ENCODE data around the gene VIM. TPM values are rescaled to one million over a fixed set of nuclear protein-coding genes. Genes with fewer than 3 reads are reported as not detected.

The VIM gene
- total and polyA plus RNA-seq, 2 donors: 696 to 781 TPM

DNA sequence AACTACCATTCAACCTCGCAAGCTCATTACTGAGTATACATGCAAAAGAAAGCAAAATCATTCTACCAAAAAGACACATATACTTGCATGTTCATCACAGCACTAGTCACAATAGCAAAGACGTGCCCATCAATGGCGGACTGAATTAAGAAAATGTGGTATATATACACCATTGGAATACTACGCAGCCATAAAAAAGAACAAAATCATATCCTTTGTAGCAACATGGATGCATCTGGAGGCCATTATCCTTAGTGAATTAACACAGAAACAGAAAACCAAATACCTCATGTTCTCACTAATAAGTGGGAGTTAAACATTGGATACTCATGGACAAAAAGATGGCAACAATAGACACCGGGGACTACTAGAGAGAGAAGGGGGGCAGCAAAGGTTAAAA is 33.0 kb upstream of the VIM start:
- Histone ChIP-seq H3K4me3 (ENCODE audit: low read length in 2 of 2) (no peak overlapping the region), H3K4me1 (ENCODE audit: control insufficient read depth in 2 of 2, insufficient read depth in 2 of 2, low read length in 2 of 2) (peaks cover 0 to 4% of the 10 kb centered on the region in 2 donors), H3K27ac (ENCODE audit: low read depth in 1 of 2, low read length in 1 of 2) (no peak overlapping the region), H3K9me3 (ENCODE audit: control insufficient read depth in 2 of 2, insufficient read depth in 1 of 2, low read length in 1 of 2) (no peaks in the 10 kb centered on the region), H3K36me3 (ENCODE audit: control insufficient read depth in 2 of 2, insufficient read depth in 2 of 2, low read length in 1 of 2) (peaks cover 0 to 4% of the 10 kb centered on the region in 2 donors), H3K27me3 (ENCODE audit: control insufficient read depth in 2 of 2, insufficient read depth in 1 of 2, low read length in 1 of 2) (no peaks in the 10 kb centered on the region)
- no peak for DNase-seq (ENCODE audit: low read depth in 6 of 9, low spot score in 9 of 9)
- 93% methylated on average over 5 of the region's 5 CpGs for WGBS

- DNase-seq (ENCODE audit: low read depth in 6 of 9, low spot score in 9 of 9): no peak
- Histone ChIP-seq H3K27ac (ENCODE audit: low read depth in 1 of 2, low read length in 1 of 2) (no peak overlapping the region), H3K4me3 (ENCODE audit: low read length in 2 of 2) (no peak overlapping the region), H3K27me3 (ENCODE audit: control insufficient read depth in 2 of 2, insufficient read depth in 1 of 2, low read length in 1 of 2) (no peaks in the 10 kb centered on the region), H3K4me1 (ENCODE audit: control insufficient read depth in 2 of 2, insufficient read depth in 2 of 2, low read length in 2 of 2) (peaks cover 0 to 4% of the 10 kb centered on the region in 2 donors), H3K9me3 (ENCODE audit: control insufficient read depth in 2 of 2, insufficient read depth in 1 of 2, low read length in 1 of 2) (no peaks in the 10 kb centered on the region), H3K36me3 (ENCODE audit: control insufficient read depth in 2 of 2, insufficient read depth in 2 of 2, low read length in 1 of 2) (peaks cover 0 to 4% of the 10 kb centered on the region in 2 donors)
- WGBS: 98% methylated on average over 2 of the region's 2 CpGs
Measured at GRCh38 chr10:17196045-17196444, 32.0 kb upstream of the VIM start.

DNA sequence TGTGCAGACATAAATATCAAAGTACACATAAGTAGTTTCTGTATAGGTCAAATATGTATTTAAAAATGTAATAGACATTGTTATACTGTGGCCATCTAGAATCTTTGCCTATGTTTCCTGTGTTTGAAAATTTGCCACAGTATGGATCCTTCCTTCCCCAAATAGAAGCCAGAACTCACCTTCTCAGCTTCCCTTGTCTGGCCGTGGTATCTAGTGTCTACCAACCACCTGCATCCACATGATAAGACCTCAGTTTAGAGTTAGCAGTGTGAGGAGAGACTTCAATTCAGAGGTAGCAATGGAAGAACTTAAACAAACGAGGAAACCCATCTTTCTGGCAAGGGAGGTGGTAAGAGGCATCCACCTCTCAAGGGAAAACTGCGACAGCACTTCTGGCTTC is 31.5 kb upstream of the VIM start:
- WGBS: 62% methylated on average over 3 of the region's 3 CpGs
- Histone ChIP-seq H3K27me3 (ENCODE audit: control insufficient read depth in 2 of 2, insufficient read depth in 1 of 2, low read length in 1 of 2) (no peaks in the 10 kb centered on the region), H3K27ac (ENCODE audit: low read depth in 1 of 2, low read length in 1 of 2) (no peak overlapping the region), H3K9me3 (ENCODE audit: control insufficient read depth in 2 of 2, insufficient read depth in 1 of 2, low read length in 1 of 2) (no peaks in the 10 kb centered on the region), H3K4me3 (ENCODE audit: low read length in 2 of 2) (no peak overlapping the region), H3K4me1 (ENCODE audit: control insufficient read depth in 2 of 2, insufficient read depth in 2 of 2, low read length in 2 of 2) (peaks cover 0 to 5% of the 10 kb centered on the region in 2 donors), H3K36me3 (ENCODE audit: control insufficient read depth in 2 of 2, insufficient read depth in 2 of 2, low read length in 1 of 2) (peaks cover 0 to under 1% of the 10 kb centered on the region in 2 donors)
- no peak for DNase-seq (ENCODE audit: low read depth in 6 of 9, low spot score in 9 of 9)

GRCh38 chr10:17199351-17199804 is 28.7 kb upstream of the VIM start:
- DNase-seq (ENCODE audit: low read depth in 6 of 9, low spot score in 9 of 9): no peak
- no peaks in the 10 kb centered on the region for H3K36me3 ChIP-seq (ENCODE audit: control insufficient read depth in 2 of 2, insufficient read depth in 2 of 2, low read length in 1 of 2)
- no peaks in the 10 kb centered on the region for H3K27me3 ChIP-seq (ENCODE audit: control insufficient read depth in 2 of 2, insufficient read depth in 1 of 2, low read length in 1 of 2)
- H3K4me1 ChIP-seq (ENCODE audit: control insufficient read depth in 2 of 2, insufficient read depth in 2 of 2, low read length in 2 of 2): peaks cover 0 to 10% of the 10 kb centered on the region in 2 donors
- H3K4me3 ChIP-seq (ENCODE audit: low read length in 2 of 2): no peak overlapping the region
- WGBS: 86% methylated on average over 9 of the region's 9 CpGs
- no peaks in the 10 kb centered on the region for H3K9me3 ChIP-seq (ENCODE audit: control insufficient read depth in 2 of 2, insufficient read depth in 1 of 2, low read length in 1 of 2)
- H3K27ac ChIP-seq (ENCODE audit: low read depth in 1 of 2, low read length in 1 of 2): peak overlapping the region in 1 of 2 donors; percentile 14

DNA sequence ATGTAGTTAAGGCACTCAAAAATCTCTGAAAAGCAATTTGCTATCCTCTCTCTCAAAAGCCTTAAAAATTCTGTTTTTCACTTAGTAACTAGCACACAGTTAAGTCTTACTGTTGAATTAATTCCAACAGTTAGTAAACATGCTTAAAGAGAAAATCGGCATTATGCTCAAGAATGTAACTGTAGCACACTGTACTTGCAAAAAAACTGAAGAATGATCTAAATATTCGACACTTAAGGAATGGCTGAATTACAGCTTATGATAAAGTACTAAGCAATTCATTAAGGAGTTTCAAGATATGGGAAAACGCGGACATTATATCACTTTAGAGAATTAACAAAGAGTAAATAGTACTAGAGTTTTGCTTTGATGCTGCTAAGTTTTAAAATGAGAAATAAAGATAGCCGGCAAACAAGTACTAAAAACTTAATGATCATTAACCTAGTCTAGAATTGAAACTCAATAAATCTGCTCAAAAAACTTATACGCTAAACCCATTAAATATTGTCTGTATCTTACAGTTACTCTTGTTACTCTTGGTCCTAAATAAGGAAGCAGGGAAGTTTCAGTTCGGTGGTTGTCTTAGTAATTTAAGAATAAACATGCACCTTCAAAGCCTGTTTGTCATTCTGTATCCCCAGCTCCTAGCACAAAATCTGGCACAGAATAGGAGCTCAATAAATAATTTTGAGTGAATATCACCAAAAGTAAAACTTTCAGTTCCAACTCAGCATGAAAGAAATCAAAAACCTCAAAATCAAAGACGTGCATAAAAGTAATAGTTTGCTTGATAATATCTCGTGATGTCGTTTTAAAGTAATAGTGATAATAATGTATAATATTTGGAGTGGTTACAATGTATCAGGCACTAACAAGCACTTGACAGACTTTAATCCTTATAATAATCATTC is 27.8 kb upstream of the VIM start:
- Histone ChIP-seq H3K36me3 (ENCODE audit: control insufficient read depth in 2 of 2, insufficient read depth in 2 of 2, low read length in 1 of 2) (no peaks in the 10 kb centered on the region), H3K4me3 (ENCODE audit: low read length in 2 of 2) (peak overlapping the region; percentile 74 to 75), H3K27ac (ENCODE audit: low read depth in 1 of 2, low read length in 1 of 2) (peak overlapping the region; percentile 87 to 89), H3K27me3 (ENCODE audit: control insufficient read depth in 2 of 2, insufficient read depth in 1 of 2, low read length in 1 of 2) (no peaks in the 10 kb centered on the region), H3K4me1 (ENCODE audit: control insufficient read depth in 2 of 2, insufficient read depth in 2 of 2, low read length in 2 of 2) (peaks cover 0 to 10% of the 10 kb centered on the region in 2 donors), H3K9me3 (ENCODE audit: control insufficient read depth in 2 of 2, insufficient read depth in 1 of 2, low read length in 1 of 2) (no peaks in the 10 kb centered on the region)
- DNase-seq (ENCODE audit: low read depth in 6 of 9, low spot score in 9 of 9): peak in 1 of 9 donors; percentile 31
- WGBS: 33% methylated on average over 10 of the region's 10 CpGs

- Histone ChIP-seq H3K4me3 (ENCODE audit: low read length in 2 of 2) (peak within 1 kb of the TSS; percentile 74 to 75), H3K4me1 (ENCODE audit: control insufficient read depth in 2 of 2, insufficient read depth in 2 of 2, low read length in 2 of 2) (peaks cover 0 to 18% of the 10 kb centered on the region in 2 donors), H3K9me3 (ENCODE audit: control insufficient read depth in 2 of 2, insufficient read depth in 1 of 2, low read length in 1 of 2) (no peaks in the 10 kb centered on the region), H3K27ac (ENCODE audit: low read depth in 1 of 2, low read length in 1 of 2) (peak within 1 kb of the TSS; percentile 87 to 89), H3K36me3 (ENCODE audit: control insufficient read depth in 2 of 2, insufficient read depth in 2 of 2, low read length in 1 of 2) (no peaks in the 10 kb centered on the region), H3K27me3 (ENCODE audit: control insufficient read depth in 2 of 2, insufficient read depth in 1 of 2, low read length in 1 of 2) (no peaks in the 10 kb centered on the region)
- under 1% methylated on average over 60 of the region's 60 CpGs for WGBS
- DNase-seq (ENCODE audit: low read depth in 6 of 9, low spot score in 9 of 9): peak; percentile 50 to 91 (median 72)
Measured at GRCh38 chr10:17200912-17201793, 26.9 kb upstream of the VIM start, which contains the start of gene TRDMT1. Gene TRDMT1 (minus strand): TSS chr10:17201672. CDS start chr10:17201634, 38 bp downstream.

DNA sequence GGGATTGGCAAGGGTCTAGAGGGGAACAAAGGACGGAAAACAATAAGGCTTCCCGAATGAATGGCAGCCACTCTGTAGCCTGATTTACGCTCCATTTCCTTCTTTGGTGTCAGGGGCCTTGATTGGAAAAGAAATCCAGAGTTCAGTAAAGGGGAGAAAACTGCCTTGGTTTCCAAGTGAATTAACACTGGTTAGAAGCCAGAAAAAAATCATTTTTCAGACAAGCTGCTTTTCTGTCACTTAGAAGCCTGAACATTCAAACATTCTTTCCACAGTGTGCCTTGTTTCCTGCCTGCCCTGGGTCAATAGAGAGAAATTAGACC is 26.3 kb upstream of the VIM start:
- Histone ChIP-seq H3K36me3 (ENCODE audit: control insufficient read depth in 2 of 2, insufficient read depth in 2 of 2, low read length in 1 of 2) (no peaks in the 10 kb centered on the region), H3K9me3 (ENCODE audit: control insufficient read depth in 2 of 2, insufficient read depth in 1 of 2, low read length in 1 of 2) (no peaks in the 10 kb centered on the region), H3K4me3 (ENCODE audit: low read length in 2 of 2) (peak overlapping the region; percentile 74 to 75), H3K4me1 (ENCODE audit: control insufficient read depth in 2 of 2, insufficient read depth in 2 of 2, low read length in 2 of 2) (peaks cover 0 to 24% of the 10 kb centered on the region in 2 donors), H3K27me3 (ENCODE audit: control insufficient read depth in 2 of 2, insufficient read depth in 1 of 2, low read length in 1 of 2) (no peaks in the 10 kb centered on the region), H3K27ac (ENCODE audit: low read depth in 1 of 2, low read length in 1 of 2) (peak overlapping the region; percentile 87 to 89)
- peak in 1 of 9 donors; percentile 35 for DNase-seq (ENCODE audit: low read depth in 6 of 9, low spot score in 9 of 9)
- WGBS: 28% methylated on average over 3 of the region's 3 CpGs

DNA sequence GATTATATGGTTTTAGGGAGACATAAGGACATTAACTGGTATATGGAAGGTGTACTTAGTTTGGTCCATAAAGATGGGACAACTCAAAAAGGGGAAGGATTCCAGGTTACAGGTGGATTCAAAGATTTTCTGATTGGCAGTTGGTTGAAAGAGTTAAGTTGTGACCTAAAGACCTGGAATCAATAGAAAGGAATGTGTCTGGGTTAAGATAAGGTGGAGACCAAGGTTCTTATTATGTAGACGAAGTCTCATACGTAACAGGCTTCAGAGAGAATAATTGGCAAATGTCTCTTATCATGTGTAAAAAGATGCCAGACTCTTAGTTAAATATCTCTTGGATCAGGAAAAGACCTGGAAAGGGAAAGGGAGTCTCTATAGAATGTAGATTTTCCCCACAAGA is 25.5 kb upstream of the VIM start:
- DNase-seq (ENCODE audit: low read depth in 6 of 9, low spot score in 9 of 9): no peak
- over 99% methylated on average over 2 of the region's 2 CpGs for WGBS
- Histone ChIP-seq H3K9me3 (ENCODE audit: control insufficient read depth in 2 of 2, insufficient read depth in 1 of 2, low read length in 1 of 2) (no peaks in the 10 kb centered on the region), H3K4me3 (ENCODE audit: low read length in 2 of 2) (no peak overlapping the region), H3K27me3 (ENCODE audit: control insufficient read depth in 2 of 2, insufficient read depth in 1 of 2, low read length in 1 of 2) (no peaks in the 10 kb centered on the region), H3K36me3 (ENCODE audit: control insufficient read depth in 2 of 2, insufficient read depth in 2 of 2, low read length in 1 of 2) (no peaks in the 10 kb centered on the region), H3K4me1 (ENCODE audit: control insufficient read depth in 2 of 2, insufficient read depth in 2 of 2, low read length in 2 of 2) (peaks cover 0 to 26% of the 10 kb centered on the region in 2 donors), H3K27ac (ENCODE audit: low read depth in 1 of 2, low read length in 1 of 2) (no peak overlapping the region)

DNA sequence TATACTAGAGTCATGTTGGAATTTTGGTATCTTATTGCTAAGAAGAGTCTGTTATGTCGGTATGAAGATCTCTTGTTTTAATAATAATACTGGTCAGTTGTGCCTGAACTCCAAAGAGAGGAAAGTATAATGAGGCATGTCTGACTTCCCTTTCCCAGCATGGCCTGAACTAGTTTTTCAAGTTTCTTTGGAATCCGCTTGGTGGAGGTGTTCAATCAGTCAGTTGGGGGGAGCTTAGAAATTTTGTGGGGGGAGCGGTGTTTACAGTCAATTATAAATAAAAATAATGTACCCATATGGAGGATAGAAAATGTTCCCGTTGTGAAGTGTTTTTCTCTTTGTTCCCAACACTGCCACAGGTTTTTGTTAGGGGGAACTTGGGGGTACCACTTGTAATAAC is 25.0 kb upstream of the VIM start:
- Histone ChIP-seq H3K27me3 (ENCODE audit: control insufficient read depth in 2 of 2, insufficient read depth in 1 of 2, low read length in 1 of 2) (no peaks in the 10 kb centered on the region), H3K27ac (ENCODE audit: low read depth in 1 of 2, low read length in 1 of 2) (no peak overlapping the region), H3K36me3 (ENCODE audit: control insufficient read depth in 2 of 2, insufficient read depth in 2 of 2, low read length in 1 of 2) (no peaks in the 10 kb centered on the region), H3K9me3 (ENCODE audit: control insufficient read depth in 2 of 2, insufficient read depth in 1 of 2, low read length in 1 of 2) (no peaks in the 10 kb centered on the region), H3K4me3 (ENCODE audit: low read length in 2 of 2) (no peak overlapping the region), H3K4me1 (ENCODE audit: control insufficient read depth in 2 of 2, insufficient read depth in 2 of 2, low read length in 2 of 2) (peaks cover 0 to 26% of the 10 kb centered on the region in 2 donors)
- DNase-seq (ENCODE audit: low read depth in 6 of 9, low spot score in 9 of 9): no peak
- 99% methylated on average over 4 of the region's 4 CpGs for WGBS

Measured in thymus (tissue), 11 donors.